Kidney (tissue), 14 donors: ENCODE data around the gene CRY2. TPM values are rescaled to one million over a fixed set of nuclear protein-coding genes. Genes with fewer than 3 reads are reported as not detected.
A peak's percentile ranks its signal among the peaks of the same experiment; 100 is the strongest.
"Not testable (repeated sequence)": the region's sequence is repeated elsewhere in the genome, so short reads cannot be mapped to it uniquely, and the experiment has no call there.

Source experiments
- DNase-seq, 5 donors: peaks; one replicate each; pipeline ENCODE4 v3.0.0-alpha.2; 2013 to 2020
- FAIRE-seq: peaks from 2 replicates; lab custom pipeline; 2012; peaks lifted over from hg19 to GRCh38; lab: Jason Lieb, UNC
- H3K27ac ChIP-seq, 2 donors: one replicate each; pipeline ENCODE4 v1.7.0; 2013; ENCODE audit warnings: low read depth in 2 of 2, low read length in 2 of 2, inconsistent platforms in 1 of 2
- H3K27me3 ChIP-seq: one replicate; pipeline ENCODE4 v1.7.1; 2013; ENCODE audit warnings: low read length, inconsistent platforms; ENCODE audit not compliant: control insufficient read depth, insufficient read depth
- H3K36me3 ChIP-seq, 3 donors: one replicate each; pipeline versions ENCODE4 v1.7.0 to v1.7.1; 2013; ENCODE audit warnings: low read length in 3 of 3, control low read depth in 1 of 3, inconsistent platforms in 1 of 3; ENCODE audit not compliant: insufficient read depth in 3 of 3, control insufficient read depth in 2 of 3
- H3K4me1 ChIP-seq, 3 donors: one replicate each; pipeline versions ENCODE4 v1.7.0 to v1.7.1; 2013; ENCODE audit warnings: low read length in 3 of 3, inconsistent platforms in 1 of 3, low read depth in 1 of 3; ENCODE audit not compliant: control insufficient read depth in 2 of 3, insufficient read depth in 2 of 3
- H3K4me3 ChIP-seq, 3 donors: one replicate each; pipeline versions ENCODE4 v1.7.0 to v1.8.1; 2013; ENCODE audit warnings: low read length in 3 of 3, control low read depth in 1 of 3, inconsistent platforms in 1 of 3
- H3K9ac ChIP-seq, 3 donors: one replicate each; pipeline versions ENCODE4 v1.7.0 to v1.7.1; 2013; ENCODE audit warnings: low read length in 3 of 3, control low read depth in 1 of 3, inconsistent platforms in 1 of 3
- H3K9me3 ChIP-seq, 3 donors: one replicate each; pipeline versions ENCODE4 v1.7.0 to v1.7.1; 2013; ENCODE audit warnings: low read length in 3 of 3, control low read depth in 1 of 3, inconsistent platforms in 1 of 3; ENCODE audit not compliant: control insufficient read depth in 2 of 3, insufficient read depth in 1 of 3
- intact Hi-C: fragments of 100-400 bp; cut with DNase I; formaldehyde crosslinking; loops from one replicate; pipeline ENCODE4 v1.11.1; 2022
- polyA plus RNA-seq: library from polyadenylated mRNA; stranded (reverse); fragments of 350-450 nt; fragmentation: Illumina TruSeq; extraction: RNeasy Lipid Tissue Mini Kit (QIAGEN cat#74804); gene quantifications from one replicate; pipeline ENCODE4 v1.2.3, GENCODE V29; 2014; ENCODE audit warnings: low read depth, low replicate concordance; ENCODE audit not compliant: insufficient read depth
- total RNA-seq: library from RNA; stranded (reverse); fragmentation: NEBNext Ultra II Directional; extraction: Animal tissue kit (Norgen Biotek cat#: 25700); gene quantifications from one replicate; pipeline ENCODE4 v1.2.1, GENCODE V29; 2021
- TF ChIP-seq, protein P1 (sequence below): IDR thresholded peaks from 3 replicates; pipeline ENCODE4 v1.5.1; 2012; ENCODE audit warnings: mild to moderate bottlenecking, moderate library complexity, borderline replicate concordance; ENCODE audit not compliant: insufficient read depth; ENCODE audit errors: extremely low read depth
- donor health status: control.
- donor health status: control.
- donor health status: control.
- donor health status: control.
- donor health status: control.
- donor health status: DM: yes; HTN: yes; CAD: no.
- donor health status: Normal renal cell carcinoma (clear cell type).

Gene CRY2
- total and polyA plus RNA-seq, 2 donors from 2014 or later, result 20.7 to 44.5 TPM

DNA sequence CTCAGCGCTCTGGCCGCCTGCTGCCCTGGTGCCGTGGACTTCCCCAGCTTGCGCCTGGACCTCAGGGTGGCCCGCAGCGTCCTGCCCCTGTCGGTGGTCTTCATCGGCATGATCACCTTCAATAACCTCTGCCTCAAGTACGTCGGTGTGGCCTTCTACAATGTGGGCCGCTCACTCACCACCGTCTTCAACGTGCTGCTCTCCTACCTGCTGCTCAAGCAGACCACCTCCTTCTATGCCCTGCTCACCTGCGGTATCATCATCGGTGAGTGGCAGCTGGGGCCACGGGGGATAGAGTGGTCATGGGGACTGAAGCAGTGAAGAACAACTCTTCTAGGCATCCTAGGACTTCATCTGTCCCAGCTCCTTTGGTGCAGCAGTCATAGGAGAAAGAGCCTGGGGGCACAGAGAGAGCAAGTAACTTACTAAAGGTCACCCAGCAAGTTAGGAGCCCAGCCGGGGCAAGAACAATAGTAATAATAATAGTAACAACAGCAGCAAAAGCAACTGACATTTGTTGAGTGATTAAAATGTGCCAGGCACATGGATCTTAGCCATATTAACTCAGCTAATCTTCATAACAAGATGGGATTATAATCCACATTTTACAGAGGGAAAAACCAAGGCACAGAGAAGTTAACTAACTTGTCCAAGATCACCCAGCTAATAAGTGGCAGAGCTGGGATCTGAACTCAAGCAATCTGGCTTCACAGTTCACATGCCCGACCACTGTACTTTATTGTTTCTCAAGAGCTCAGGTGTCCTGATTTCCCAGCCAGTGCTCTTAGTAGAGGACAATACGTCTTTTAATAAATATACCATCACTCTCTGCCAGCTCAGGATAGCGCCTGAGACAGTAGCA lies 41.0 kb upstream of the CRY2 start:
- Histone ChIP-seq H3K36me3 (peaks cover 0 to 9% (median 6%) of the 10 kb centered on the region in 3 donors), H3K4me1 (peaks cover 0 to 30% (median 9%) of the 10 kb centered on the region in 3 donors), H3K9ac (peak overlapping the region in 2 of 3 donors; percentile 2 to 53), H3K4me3 (peak overlapping the region in 2 of 3 donors; percentile 46 to 65), H3K27ac (no peak overlapping the region), H3K27me3 (no peaks in the 10 kb centered on the region), H3K9me3 (no peaks in the 10 kb centered on the region)
- TF ChIP-seq, protein P1, sequence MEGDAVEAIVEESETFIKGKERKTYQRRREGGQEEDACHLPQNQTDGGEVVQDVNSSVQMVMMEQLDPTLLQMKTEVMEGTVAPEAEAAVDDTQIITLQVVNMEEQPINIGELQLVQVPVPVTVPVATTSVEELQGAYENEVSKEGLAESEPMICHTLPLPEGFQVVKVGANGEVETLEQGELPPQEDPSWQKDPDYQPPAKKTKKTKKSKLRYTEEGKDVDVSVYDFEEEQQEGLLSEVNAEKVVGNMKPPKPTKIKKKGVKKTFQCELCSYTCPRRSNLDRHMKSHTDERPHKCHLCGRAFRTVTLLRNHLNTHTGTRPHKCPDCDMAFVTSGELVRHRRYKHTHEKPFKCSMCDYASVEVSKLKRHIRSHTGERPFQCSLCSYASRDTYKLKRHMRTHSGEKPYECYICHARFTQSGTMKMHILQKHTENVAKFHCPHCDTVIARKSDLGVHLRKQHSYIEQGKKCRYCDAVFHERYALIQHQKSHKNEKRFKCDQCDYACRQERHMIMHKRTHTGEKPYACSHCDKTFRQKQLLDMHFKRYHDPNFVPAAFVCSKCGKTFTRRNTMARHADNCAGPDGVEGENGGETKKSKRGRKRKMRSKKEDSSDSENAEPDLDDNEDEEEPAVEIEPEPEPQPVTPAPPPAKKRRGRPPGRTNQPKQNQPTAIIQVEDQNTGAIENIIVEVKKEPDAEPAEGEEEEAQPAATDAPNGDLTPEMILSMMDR, result no peak
- FAIRE-seq (no peak), DNase-seq (no peak)
- intact Hi-C loops, result no loop called here

DNA sequence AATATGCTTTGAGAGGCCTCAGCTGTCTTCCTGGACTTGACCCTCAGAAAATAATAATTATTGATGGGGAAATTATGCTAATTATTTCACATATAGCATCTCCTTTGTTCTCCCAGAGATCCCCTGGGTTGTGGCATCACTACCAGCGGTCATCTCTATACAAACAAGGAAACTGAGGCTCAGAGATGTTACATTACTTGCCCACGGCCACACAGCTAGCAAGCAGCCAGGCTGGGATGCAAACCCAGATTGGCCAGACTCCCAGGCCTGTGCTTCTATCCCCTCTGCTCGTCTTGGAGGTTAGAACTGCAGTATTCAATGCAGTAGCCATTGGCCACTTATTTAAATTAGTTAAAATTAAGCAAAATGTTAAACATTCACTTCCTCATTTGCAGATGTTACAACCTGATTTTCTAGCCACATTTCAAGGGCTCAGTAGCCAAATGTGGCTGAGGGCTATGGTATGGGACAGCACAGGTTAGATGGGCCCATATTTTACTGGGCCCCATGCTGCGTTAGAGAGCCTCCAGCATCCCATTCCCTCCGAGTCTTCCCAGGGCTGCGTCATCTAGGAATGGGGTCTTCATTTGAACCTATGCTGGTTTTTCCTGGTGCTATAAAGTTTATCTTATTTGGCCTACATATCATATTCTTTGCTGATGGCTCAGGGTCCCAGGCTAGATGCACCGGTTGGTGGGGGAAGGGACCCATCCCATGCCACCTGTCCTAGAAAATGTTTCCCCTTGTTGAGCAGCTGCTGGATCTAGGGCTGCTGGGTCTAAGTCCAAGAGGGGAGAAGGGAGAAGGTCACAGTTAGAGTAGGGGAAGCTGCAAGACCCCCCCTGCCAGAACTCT lies 40.1 kb upstream of the CRY2 start:
- DNase-seq (no peak), FAIRE-seq (no peak)
- Histone ChIP-seq H3K9me3 (no peaks in the 10 kb centered on the region), H3K27ac (no peak overlapping the region), H3K27me3 (no peaks in the 10 kb centered on the region), H3K9ac (peak overlapping the region in 1 of 3 donors; percentile 12), H3K36me3 (peaks cover 0 to 12% (median 10%) of the 10 kb centered on the region in 3 donors), H3K4me1 (peaks cover 0 to 30% (median 9%) of the 10 kb centered on the region in 3 donors), H3K4me3 (peak overlapping the region in 1 of 3 donors; percentile 65)
- TF ChIP-seq, protein P1, result no peak
- intact Hi-C loops, result no loop called here

DNA sequence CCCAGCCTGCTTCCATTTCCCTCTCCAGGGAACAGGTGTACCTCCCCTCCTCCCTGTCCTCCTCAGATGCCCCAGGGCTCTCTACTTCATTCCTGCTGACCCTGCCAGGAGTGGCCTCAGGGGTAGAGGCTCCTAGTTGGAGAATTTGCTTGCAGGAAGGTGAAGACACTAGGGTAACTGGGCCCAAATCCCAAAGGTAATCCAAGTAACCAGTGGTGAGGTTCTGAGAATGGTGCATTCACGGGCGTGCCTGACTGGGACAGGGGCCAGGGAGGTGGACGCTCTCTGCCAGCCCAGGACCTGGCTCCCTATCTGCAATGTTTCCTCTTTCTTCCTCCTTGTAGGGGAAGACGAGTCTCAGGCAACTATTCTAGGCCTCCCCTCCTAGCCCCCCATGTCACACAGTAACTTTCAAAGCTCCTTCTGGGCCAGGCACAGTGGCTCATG lies 39.5 kb upstream of the CRY2 start:
- Histone ChIP-seq H3K36me3 (peaks cover 0 to 12% (median 10%) of the 10 kb centered on the region in 3 donors), H3K4me3 (no peak overlapping the region), H3K9ac (no peak overlapping the region), H3K9me3 (no peaks in the 10 kb centered on the region), H3K27me3 (no peaks in the 10 kb centered on the region), H3K4me1 (peaks cover 0 to 30% (median 9%) of the 10 kb centered on the region in 3 donors), H3K27ac (no peak overlapping the region)
- TF ChIP-seq, protein P1, result no peak
- FAIRE-seq, result no peak
- DNase-seq, result no peak
- intact Hi-C loops, result no loop called here

DNA sequence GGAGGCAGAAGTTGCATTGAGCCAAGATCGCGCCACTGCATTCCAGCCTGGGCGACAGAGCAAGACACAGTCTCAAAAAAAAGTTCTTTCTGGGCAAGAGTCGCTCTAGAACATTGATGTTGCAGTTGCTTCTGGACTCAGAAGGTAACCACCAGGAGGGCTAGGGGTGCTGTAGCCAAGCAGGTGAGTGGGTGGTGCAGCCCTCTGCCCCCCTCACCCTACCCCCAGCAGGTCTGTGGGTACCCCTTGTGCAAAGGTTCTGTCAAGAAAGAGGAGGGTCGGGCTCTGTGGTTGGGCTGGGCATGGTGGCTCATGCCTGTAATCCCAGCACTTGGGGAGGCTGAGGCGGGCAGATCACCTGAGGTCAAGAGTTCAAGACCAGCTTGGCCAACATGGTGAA lies 38.8 kb upstream of the CRY2 start:
- DNase-seq, FAIRE-seq, H3K9ac ChIP-seq, H3K9me3 ChIP-seq, H3K27me3 ChIP-seq, H3K27ac ChIP-seq, intact Hi-C loops, H3K4me3 ChIP-seq: not testable (repeated sequence)
- peaks cover 0 to 12% (median 10%) of the 10 kb centered on the region in 3 donors for H3K36me3 ChIP-seq
- H3K4me1 ChIP-seq, result peaks cover 0 to 30% (median 9%) of the 10 kb centered on the region in 3 donors
